ENCODE results near the gene ALKBH4. TPM values are rescaled to one million over a fixed set of nuclear protein-coding genes. Genes with fewer than 3 reads are reported as not detected.
A peak's percentile ranks its signal among the peaks of the same experiment; 100 is the strongest.

ALKBH4 gene
- total and polyA plus RNA-seq, 2 of the 8 experiments (the other 6 are each of a cell fraction or from before 2014, with no cell fraction given) = 10.2 to 16.6 TPM

DNA sequence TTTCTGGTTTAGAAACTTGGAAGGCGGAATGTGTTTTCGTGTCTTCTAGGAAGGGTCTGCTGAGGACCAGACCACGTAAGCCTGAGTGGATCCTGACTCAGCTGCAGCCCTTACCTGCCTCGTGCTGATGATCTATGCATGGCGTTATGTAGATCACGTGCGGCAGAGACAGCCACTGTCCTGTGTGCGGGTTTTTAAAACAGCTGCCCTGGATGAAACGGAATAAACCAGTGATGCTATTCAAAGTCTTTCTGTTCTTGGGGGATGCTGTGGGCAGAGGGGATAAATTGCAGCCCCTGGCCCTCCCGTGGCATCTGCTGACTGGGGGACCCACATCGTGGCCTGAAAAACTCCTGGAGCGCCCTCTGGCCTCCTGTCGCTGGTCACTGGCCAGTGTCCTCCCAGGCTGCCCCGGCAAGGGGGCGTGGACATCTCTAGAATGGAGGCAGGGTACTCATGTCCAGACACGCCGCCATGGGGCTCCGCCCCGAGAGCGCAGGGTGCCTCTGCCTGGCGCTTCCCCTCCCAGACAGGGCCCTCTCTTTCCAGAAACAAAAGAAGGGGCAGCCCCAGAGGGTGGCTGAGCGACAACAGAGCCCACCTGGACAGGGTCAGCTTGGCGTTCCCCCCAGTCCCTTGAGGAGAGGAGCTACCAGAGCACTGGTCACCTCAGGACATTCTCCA, 13.2 kb downstream of the ALKBH4 start:
- H3K4me3 ChIP-seq (ENCODE audit: extremely low read depth in 1 of 4, insufficient read depth in 2 of 4, low read depth in 3 of 4, low read length in 4 of 4) = no peak overlapping the region
- no peaks in the 10 kb centered on the region for H3K9me3 ChIP-seq (ENCODE audit: insufficient read depth in 2 of 2, low read depth in 1 of 2, low read length in 1 of 2)
- H4K91ac ChIP-seq (replicated peaks; ENCODE audit: insufficient read length, low read length) = peak overlapping the region; percentile 89
- H2BK120ac ChIP-seq (replicated peaks; ENCODE audit: low read depth, low read length) = no peak overlapping the region
- peaks cover under 1 to 14% (median 5%) of the 10 kb centered on the region in 4 experiments; a peak in 5 of 8 replicates for H3K36me3 ChIP-seq (ENCODE audit: control insufficient read depth in 2 of 4, insufficient read depth in 4 of 4, low read length in 3 of 4)
- no peak overlapping the region for H2BK15ac ChIP-seq (ENCODE audit: low read length)
- H4K20me1 ChIP-seq (replicated peaks in 1 of 2; ENCODE audit: control insufficient read depth in 1 of 2, insufficient read depth in 2 of 2, low read length in 2 of 2) = peaks cover 0 to under 1% of the 10 kb centered on the region in 2 experiments
- H2AK5ac ChIP-seq (ENCODE audit: low read depth, low read length) = 0 out of 2 replicates have a peak overlapping the region, but pooled peaks have one; percentile 42
- H3K4me2 ChIP-seq (ENCODE audit: insufficient read depth in 1 of 2, low read depth in 2 of 2, low read length in 2 of 2) = no peak overlapping the region
- peak overlapping the region; percentile 48; the same call in 1 of the 2 replicates for H3K18ac ChIP-seq (ENCODE audit: extremely low read depth, low read length)
- H3K4ac ChIP-seq (replicated peaks; ENCODE audit: insufficient read length, low read depth, low read length) = no peak overlapping the region
- FAIRE-seq (no peak), DNase-seq (ENCODE audit: low read depth in 1 of 2, low spot score in 2 of 2) (peak in 1 of 2 experiments; percentile 66)
- H3K79me2 ChIP-seq (ENCODE audit: control insufficient read depth in 1 of 2, insufficient read depth in 2 of 2, low read length in 2 of 2) = no peaks in the 10 kb centered on the region
- peaks cover 0 to 3% (median 0%) of the 10 kb centered on the region in 4 experiments; a peak in 2 of 7 replicates for H3K4me1 ChIP-seq (replicated peaks in 1 of 4; ENCODE audit: control insufficient read depth in 3 of 4, insufficient read depth in 4 of 4, low read length in 3 of 4)
- no peak overlapping the region for H3K23ac ChIP-seq (ENCODE audit: insufficient read length)
- no peak overlapping the region for H3K27ac ChIP-seq (ENCODE audit: low read depth, low read length)
- 0 out of 2 replicates have a peak overlapping the region, but pooled peaks have one; percentile 48 for H2BK20ac ChIP-seq (ENCODE audit: low read length)
- TF ChIP-seq NANOG (IDR thresholded peaks at IDR 0.05; ENCODE audit: insufficient read depth, low read depth, low read length, poor library complexity, severe bottlenecking) = no peak
- no peak for TF ChIP-seq SAP30 (IDR thresholded peaks at IDR 0.05; ENCODE audit: insufficient read depth, insufficient replicate concordance, low read length)
- no peak for TF ChIP-seq TAF7 (optimal IDR thresholded peaks at IDR 0.05; ENCODE audit: borderline replicate concordance, low read depth, low read length)
- TF ChIP-seq RNF2 (IDR thresholded peaks at IDR 0.05; ENCODE audit: borderline replicate concordance, low read depth, low read length, missing control alignments, poor library complexity, severe bottlenecking) = no peak
- no peak for TF ChIP-seq POU5F1 (IDR thresholded peaks at IDR 0.05; ENCODE audit: low read depth, low read length)
- peak; percentile 60; the same call in 1 of the 2 replicates for TF ChIP-seq YY1 (IDR thresholded peaks at IDR 0.05; ENCODE audit: low read depth, low read length)
- TF ChIP-seq ATF3 (IDR thresholded peaks at IDR 0.05; ENCODE audit: insufficient read depth, low read depth, low read length) = no peak
- TF ChIP-seq CBX8 (IDR thresholded peaks at IDR 0.05; ENCODE audit: borderline replicate concordance, low read depth, low read length) = no peak
- no peaks in the 10 kb centered on the region; the same call in 1 of the 2 replicates for H3K23me2 ChIP-seq (ENCODE audit: low read depth, low read length)
- H4K5ac ChIP-seq (ENCODE audit: insufficient read length, low read depth, low read length) = no peak overlapping the region
- no peak overlapping the region for H3K56ac ChIP-seq (replicated peaks; ENCODE audit: insufficient read length, low read depth, low read length)
- no peak overlapping the region for H2AFZ ChIP-seq (ENCODE audit: low read length)
- no peaks in the 10 kb centered on the region; a peak in 1 of 7 replicates for H3K27me3 ChIP-seq (replicated peaks in 1 of 4; ENCODE audit: control insufficient read depth in 3 of 4, extremely low read depth in 1 of 4, insufficient read depth in 3 of 4, low read length in 3 of 4)
- H3K14ac ChIP-seq (ENCODE audit: insufficient read length) = no peak overlapping the region
- ChIA-PET POLR2A (ENCODE audit: partially characterized antibody) (interaction anchor here (0.6 to 3.8 kb wide), 8 partner anchors 7 to 54 kb away, joined by 3 to 25 read pairs (median 5); no protein-coding TSS in a partner anchor), CTCF (ENCODE audit: partially characterized antibody) (interaction anchor here (1.0 to 4.0 kb wide), 8 partner anchors 13 to 54 kb away, joined by 3 to 22 read pairs (median 5); no protein-coding TSS in a partner anchor)
- 73% methylated on average over 23 of the region's 23 CpGs; no CpG with 5 or more reads in 1 of the 2 experiments for WGBS, 2 experiments (ENCODE audit: extremely low coverage in 1 of 2, insufficient coverage in 1 of 2, insufficient read length in 1 of 2, insufficient replicate concordance in 2 of 2, low coverage in 1 of 2, low lambda C conversion rate in 2 of 2, missing lambda C conversion rate in 1 of 2)
- no peak overlapping the region for H3K9ac ChIP-seq (replicated peaks in 1 of 4; ENCODE audit: extremely low read depth in 1 of 4, low read depth in 3 of 4, low read length in 3 of 4)
- peak overlapping the region; percentile 64 for H4K8ac ChIP-seq (ENCODE audit: extremely low read depth, insufficient read depth, low read length)
- no peaks in the 10 kb centered on the region for H3K79me1 ChIP-seq (ENCODE audit: low read depth, low read length)
- peak overlapping the region; percentile 80; the same call in 1 of the 2 replicates for H2BK12ac ChIP-seq (ENCODE audit: low read depth, low read length)
- H2BK5ac ChIP-seq (ENCODE audit: low read depth, low read length) = peak overlapping the region; percentile 75; the same call in 1 of the 2 replicates
